Skin epidermis (tissue), 12 donors: ENCODE measurements around the gene FTCD.

ENCODE experiments used
- H3K27ac ChIP-seq, 21 experiments: fragments of 200-600 bp; sonication (generic) in 11 of 21; one replicate each; pipeline ENCODE4 v1.5.0; 2020; ENCODE audit warnings: mild to moderate bottlenecking in 3 of 21, inconsistent platforms in 2 of 21, moderate library complexity in 2 of 21
- H3K4me3 ChIP-seq, 7 experiments: fragments of 200-600 bp; sonication (generic) in 2 of 7; one replicate each; pipeline ENCODE4 v1.5.0; 2020; ENCODE audit warnings: inconsistent platforms in 2 of 7, mild to moderate bottlenecking in 2 of 7, moderate library complexity in 1 of 7

FTCD gene

GRCh38 chr21:46089285-46089684 lies 66.1 kb downstream of the FTCD start:
- Histone ChIP-seq H3K27ac (no peak overlapping the region), H3K4me3 (no peak overlapping the region)

GRCh38 chr21:46088189-46088588 lies 67.2 kb downstream of the FTCD start:
- Histone ChIP-seq H3K4me3 (no peak overlapping the region), H3K27ac (no peak overlapping the region)

- Histone ChIP-seq H3K4me3 (no peak overlapping the region), H3K27ac (no peak overlapping the region)
Measured at GRCh38 chr21:46087641-46088040, 67.7 kb downstream of the FTCD start.
